Effector memory CD4-positive, alpha-beta T cell (primary cell): ENCODE results near the gene NFASC.

ENCODE experiments used
- DNase-seq, 3 donors: peaks; one replicate each; pipeline ENCODE4 v3.0.0-alpha.2; 2020
- H3K27ac ChIP-seq: 2 replicates; pipeline ENCODE4 v1.7.0; 2013; ENCODE audit warnings: mild to moderate bottlenecking, low read length, moderate library complexity; ENCODE audit not compliant: insufficient read depth, poor library complexity, severe bottlenecking
- H3K27me3 ChIP-seq: replicated peaks from 2 replicates; pipeline ENCODE4 v1.7.0; 2013; ENCODE audit warnings: mild to moderate bottlenecking, low read length; ENCODE audit not compliant: insufficient read depth, control insufficient read depth, poor library complexity, severe bottlenecking
- H3K36me3 ChIP-seq: 2 replicates; pipeline ENCODE4 v1.7.0; 2013; ENCODE audit warnings: mild to moderate bottlenecking, low read length, moderate library complexity; ENCODE audit not compliant: control insufficient read depth, insufficient read depth
- H3K4me1 ChIP-seq: 2 replicates; pipeline ENCODE4 v1.7.0; 2013; ENCODE audit warnings: low read length, mild to moderate bottlenecking; ENCODE audit not compliant: control insufficient read depth, insufficient read depth, poor library complexity, severe bottlenecking
- H3K4me3 ChIP-seq: 2 replicates; pipeline ENCODE4 v1.7.0; 2013; ENCODE audit warnings: low read length, low read depth, mild to moderate bottlenecking; ENCODE audit not compliant: insufficient read depth, poor library complexity, severe bottlenecking
- H3K9me3 ChIP-seq: 2 replicates; pipeline ENCODE4 v1.7.0; 2013; ENCODE audit warnings: mild to moderate bottlenecking, low read length, moderate library complexity; ENCODE audit not compliant: control insufficient read depth

NFASC gene

GRCh38 chr1:205012391-205013140 is 141.9 kb downstream of the NFASC start:
- DNase-seq, result no peak
- H3K4me1 ChIP-seq, result no peaks in the 10 kb centered on the region
- no peak overlapping the region for H3K27ac ChIP-seq
- no peak overlapping the region for H3K4me3 ChIP-seq
- no peaks in the 10 kb centered on the region for H3K36me3 ChIP-seq
- no peaks in the 10 kb centered on the region for H3K27me3 ChIP-seq
- no peaks in the 10 kb centered on the region for H3K9me3 ChIP-seq

DNA sequence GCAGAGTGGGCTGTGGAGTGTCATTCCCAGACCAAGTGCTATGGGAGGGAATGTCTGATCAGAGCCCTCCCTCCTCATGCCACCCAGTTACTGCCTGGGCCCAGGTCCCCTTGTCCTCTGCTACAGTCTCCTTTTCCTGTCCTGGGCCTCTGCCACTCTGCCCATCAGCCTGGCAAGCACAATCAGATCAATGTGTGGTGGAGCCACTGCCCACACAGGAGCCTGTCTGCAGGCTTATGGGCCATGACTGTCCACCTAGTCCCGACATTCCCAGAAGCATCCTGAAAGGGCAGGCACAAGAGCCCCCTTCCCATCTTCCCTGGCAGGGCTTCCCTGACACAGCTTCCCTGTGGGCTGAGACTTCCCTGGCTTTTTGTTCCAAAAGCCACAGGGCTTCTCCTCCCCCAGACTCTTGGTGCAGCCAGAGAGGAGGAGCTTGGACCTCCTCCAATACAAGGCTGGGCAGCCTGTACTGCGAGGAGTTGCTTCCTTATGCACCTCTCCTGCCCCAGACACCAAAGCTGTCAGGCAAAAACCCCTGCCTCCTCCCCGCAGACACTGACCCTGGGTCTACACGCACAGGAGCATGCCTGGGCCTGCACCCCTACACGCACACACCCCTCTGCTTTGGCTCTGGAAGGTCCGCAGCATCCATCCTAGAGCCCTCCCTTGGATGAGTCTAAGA is 143.2 kb downstream of the NFASC start:
- no peak for DNase-seq

GRCh38 chr1:205014783-205015182 is 144.1 kb downstream of the NFASC start:
- Histone ChIP-seq H3K9me3 (no peaks in the 10 kb centered on the region), H3K27me3 (no peaks in the 10 kb centered on the region), H3K4me3 (no peak overlapping the region), H3K36me3 (no peaks in the 10 kb centered on the region), H3K27ac (no peak overlapping the region), H3K4me1 (no peaks in the 10 kb centered on the region)
- DNase-seq, result no peak

More for the DNA sequence above, 143.2 kb downstream of the NFASC start:
- H3K9me3 ChIP-seq, result no peaks in the 10 kb centered on the region
- H3K27ac ChIP-seq, result no peak overlapping the region
- no peak overlapping the region for H3K4me3 ChIP-seq
- no peaks in the 10 kb centered on the region for H3K27me3 ChIP-seq
- H3K4me1 ChIP-seq, result no peaks in the 10 kb centered on the region
- H3K36me3 ChIP-seq, result no peaks in the 10 kb centered on the region

DNA sequence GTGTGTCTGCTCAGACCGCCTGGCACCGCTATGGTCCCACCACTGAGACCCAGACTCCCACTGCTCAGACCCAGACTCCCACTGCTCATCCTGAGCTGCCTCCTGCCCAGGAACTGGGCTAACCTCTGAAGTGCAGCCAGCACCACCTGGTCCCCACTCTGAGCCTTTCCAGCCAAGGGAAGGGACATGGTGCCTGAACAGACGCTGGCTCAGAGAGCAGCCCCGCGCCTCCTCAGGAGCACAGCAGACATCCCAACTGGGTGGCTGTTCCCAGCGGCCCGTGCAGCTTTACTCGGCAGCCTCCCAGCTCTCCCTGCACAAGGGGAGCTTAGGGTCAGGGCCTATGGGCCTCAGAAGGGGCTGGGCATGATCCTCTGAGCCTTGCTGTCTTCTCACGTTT is 144.6 kb downstream of the NFASC start:
- Histone ChIP-seq H3K4me3 (no peak overlapping the region), H3K4me1 (no peaks in the 10 kb centered on the region), H3K9me3 (no peaks in the 10 kb centered on the region), H3K36me3 (no peaks in the 10 kb centered on the region), H3K27ac (no peak overlapping the region), H3K27me3 (no peaks in the 10 kb centered on the region)
- DNase-seq, result no peak

- Histone ChIP-seq H3K9me3 (no peaks in the 10 kb centered on the region), H3K4me3 (no peak overlapping the region), H3K36me3 (no peaks in the 10 kb centered on the region), H3K27ac (no peak overlapping the region), H3K4me1 (no peaks in the 10 kb centered on the region), H3K27me3 (no peaks in the 10 kb centered on the region)
- DNase-seq, result no peak
Observed at GRCh38 chr1:205016075-205016474, 145.4 kb downstream of the NFASC start.

- H3K27ac ChIP-seq, result no peak overlapping the region
- DNase-seq, result no peak
- H3K9me3 ChIP-seq, result no peaks in the 10 kb centered on the region
- H3K4me1 ChIP-seq, result no peaks in the 10 kb centered on the region
- no peaks in the 10 kb centered on the region for H3K27me3 ChIP-seq
- no peak overlapping the region for H3K4me3 ChIP-seq
- no peaks in the 10 kb centered on the region for H3K36me3 ChIP-seq
Observed at GRCh38 chr1:205016584-205016983, 145.9 kb downstream of the NFASC start.

DNA sequence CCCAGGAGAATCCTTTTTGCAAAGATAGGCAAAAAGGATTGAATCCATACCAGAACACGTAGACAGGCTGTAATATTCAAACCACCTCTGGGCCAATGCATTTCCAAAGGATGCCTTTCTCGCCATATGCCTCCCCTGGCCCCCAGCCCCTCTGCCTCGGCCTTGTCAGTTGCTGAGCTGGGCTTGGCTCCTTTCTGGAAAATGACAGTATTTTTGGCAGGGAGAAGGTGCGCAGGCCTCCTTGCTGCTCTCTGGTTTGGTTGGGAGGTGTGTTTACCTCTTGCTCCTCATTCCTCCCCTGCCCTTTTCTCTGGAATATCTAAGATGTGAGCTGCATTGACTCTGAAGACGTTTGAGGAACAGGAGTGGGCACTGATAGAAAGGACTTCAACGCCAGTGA is 146.3 kb downstream of the NFASC start:
- H3K27ac ChIP-seq, result no peak overlapping the region
- no peaks in the 10 kb centered on the region for H3K27me3 ChIP-seq
- no peaks in the 10 kb centered on the region for H3K4me1 ChIP-seq
- H3K9me3 ChIP-seq, result no peaks in the 10 kb centered on the region
- no peak overlapping the region for H3K4me3 ChIP-seq
- H3K36me3 ChIP-seq, result no peaks in the 10 kb centered on the region
- no peak for DNase-seq

DNA sequence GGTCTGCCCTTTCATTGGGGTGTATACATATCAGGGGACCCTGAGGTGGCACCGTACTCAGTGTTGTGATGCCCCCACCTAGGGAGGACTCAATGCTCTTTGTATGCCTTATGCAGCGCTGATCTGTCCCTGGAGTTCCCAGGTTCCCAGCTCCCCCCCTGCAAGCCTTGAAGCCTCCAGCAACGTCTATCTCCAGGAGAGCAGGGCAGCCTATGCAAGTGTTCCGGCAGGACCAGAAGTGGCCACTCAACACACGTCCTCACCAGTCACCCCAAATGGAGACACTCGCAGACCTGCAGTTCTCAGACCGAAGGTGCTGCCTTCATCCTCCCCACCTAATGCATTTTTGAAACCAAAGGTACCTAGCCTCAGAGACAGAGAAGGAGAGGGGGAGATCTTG is 147.1 kb downstream of the NFASC start:
- Histone ChIP-seq H3K36me3 (no peaks in the 10 kb centered on the region), H3K9me3 (no peaks in the 10 kb centered on the region), H3K27me3 (no peaks in the 10 kb centered on the region), H3K4me1 (no peaks in the 10 kb centered on the region), H3K27ac (no peak overlapping the region), H3K4me3 (no peak overlapping the region)
- DNase-seq, result no peak

- DNase-seq, result no peak
- Histone ChIP-seq H3K27ac (no peak overlapping the region), H3K4me3 (no peak overlapping the region), H3K36me3 (no peaks in the 10 kb centered on the region), H3K9me3 (no peaks in the 10 kb centered on the region), H3K27me3 (no peaks in the 10 kb centered on the region), H3K4me1 (no peaks in the 10 kb centered on the region)
Observed at GRCh38 chr1:205018381-205018780, 147.7 kb downstream of the NFASC start.

DNA sequence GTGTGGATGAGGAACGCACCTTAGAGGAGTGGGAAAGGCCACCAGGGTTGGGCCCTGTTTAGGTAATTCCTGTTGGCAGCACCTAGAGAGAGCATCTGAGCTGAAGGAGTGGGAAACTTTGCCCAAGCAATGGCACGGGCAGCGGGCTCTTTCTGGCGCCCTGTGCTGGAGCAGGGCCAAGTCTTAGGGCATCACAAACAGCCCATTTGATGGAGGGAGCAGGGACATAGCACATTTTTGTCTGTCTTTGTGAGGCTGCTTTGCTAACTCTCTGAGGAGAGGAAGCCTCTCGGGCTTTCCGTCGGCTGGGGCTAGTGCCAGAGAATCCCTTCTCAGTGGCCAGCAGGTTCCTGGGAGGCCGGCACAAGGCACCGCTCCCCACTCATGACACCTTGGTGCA is 149.8 kb downstream of the NFASC start:
- H3K27me3 ChIP-seq, result no peaks in the 10 kb centered on the region

More for the DNA sequence above, 149.8 kb downstream of the NFASC start:
- H3K4me3 ChIP-seq, result no peak overlapping the region
- no peak for DNase-seq
- H3K27ac ChIP-seq, result no peak overlapping the region
- no peaks in the 10 kb centered on the region for H3K4me1 ChIP-seq
- H3K9me3 ChIP-seq, result no peaks in the 10 kb centered on the region
- H3K36me3 ChIP-seq, result no peaks in the 10 kb centered on the region
